A673 (cell line): ENCODE results near the gene FES. TPM values are rescaled to one million over a fixed set of nuclear protein-coding genes. Genes with fewer than 3 reads are reported as not detected.
"Not testable (repeated sequence)": the region's sequence is repeated elsewhere in the genome, so short reads cannot be mapped to it uniquely, and the experiment has no call there.

Source experiments
- BruUV-seq: library from RNA; stranded (reverse); fragments of 400-500 nt; replicated peaks from 2 replicates; lab custom pipeline; 2021; lab: Mats Ljungman, UMichigan
- CTCF ChIA-PET: fragments of 300-600 bp; sonication (Branson Sonifier 250); formaldehyde crosslinking; loops from one replicate; lab custom pipeline; 2022; ENCODE audit warnings: antibody characterized with exemption; lab: Charles Lee
- POLR2A ChIA-PET: fragments of 300-600 bp; sonication (Branson Sonifier 250); formaldehyde crosslinking; loops from one replicate; lab custom pipeline; 2022; ENCODE audit warnings: antibody characterized with exemption; ENCODE audit not compliant: low non-redundant PET; lab: Charles Lee
- DNase-seq: peaks from one replicate; pipeline ENCODE4 v3.0.0-alpha.2; 2015; ENCODE audit warnings: low spot score
- H3K27ac ChIP-seq: fragments of 200-600 bp; sonication (generic); 2 replicates; pipeline ENCODE4 v1.5.1; 2016; ENCODE audit warnings: mixed run types, low read depth, mild to moderate bottlenecking, mixed read lengths, antibody characterized with exemption, low read length; ENCODE audit not compliant: poor library complexity, severe bottlenecking
- H3K27me3 ChIP-seq: fragments of 200-600 bp; sonication (generic); replicated peaks from 2 replicates; pipeline ENCODE4 v1.6.1; 2017; ENCODE audit warnings: mixed run types, low read depth, mild to moderate bottlenecking, mixed read lengths, antibody characterized with exemption, low read length; ENCODE audit not compliant: insufficient read depth, poor library complexity
- H3K36me3 ChIP-seq: fragments of 200-600 bp; sonication (generic); 2 replicates; pipeline ENCODE4 v1.6.1; 2016; ENCODE audit warnings: mixed run types, mild to moderate bottlenecking, mixed read lengths, antibody characterized with exemption, low read length; ENCODE audit not compliant: insufficient read depth, poor library complexity, severe bottlenecking
- H3K4me1 ChIP-seq: fragments of 200-600 bp; sonication (generic); 2 replicates; pipeline ENCODE4 v1.6.1; 2017; ENCODE audit warnings: mixed run types, mild to moderate bottlenecking, mixed read lengths, antibody characterized with exemption, low read length; ENCODE audit not compliant: insufficient read depth, poor library complexity, severe bottlenecking
- H3K4me3 ChIP-seq: fragments of 200-600 bp; sonication (generic); 2 replicates; pipeline ENCODE4 v1.5.1; 2016; ENCODE audit warnings: low read depth, mixed run types, mild to moderate bottlenecking, mixed read lengths, low read length; ENCODE audit not compliant: poor library complexity, severe bottlenecking
- H3K9me3 ChIP-seq: fragments of 200-600 bp; sonication (generic); 2 replicates; pipeline ENCODE4 v1.6.1; 2016; ENCODE audit warnings: mixed run types, low read depth, mild to moderate bottlenecking, mixed read lengths, antibody characterized with exemption, low read length; ENCODE audit not compliant: poor library complexity, severe bottlenecking
- EZH2 ChIP-seq: fragments of 200-600 bp; sonication (generic); IDR thresholded peaks from 2 replicates; pipeline ENCODE4 v1.6.1; 2017; ENCODE audit warnings: borderline replicate concordance, low read depth, mild to moderate bottlenecking, mixed read lengths, antibody characterized with exemption, low read length; ENCODE audit not compliant: poor library complexity, severe bottlenecking
- intact Hi-C: fragments of 100-400 bp; cut with micrococcal nuclease; formaldehyde crosslinking; loops from one replicate; pipeline ENCODE4 v1.10.0; 2022; ENCODE audit not compliant: unreplicated experiment
- total RNA-seq: library from RNA; stranded (reverse); gene quantifications from 2 replicates; pipeline ENCODE4 v1.2.3, GENCODE V29; 2021
- TF ChIP-seq, protein P1 (sequence below): fragments of 300-800, 200-600 bp; sonication (generic); conservative IDR thresholded peaks from 2 replicates; pipeline ENCODE4 v1.5.1; 2017; ENCODE audit warnings: low read depth, mild to moderate bottlenecking, antibody characterized with exemption, low read length, moderate library complexity, mixed read lengths

Gene FES
- total RNA-seq, 1 experiment from 2014 or later: 3.8 TPM

DNA sequence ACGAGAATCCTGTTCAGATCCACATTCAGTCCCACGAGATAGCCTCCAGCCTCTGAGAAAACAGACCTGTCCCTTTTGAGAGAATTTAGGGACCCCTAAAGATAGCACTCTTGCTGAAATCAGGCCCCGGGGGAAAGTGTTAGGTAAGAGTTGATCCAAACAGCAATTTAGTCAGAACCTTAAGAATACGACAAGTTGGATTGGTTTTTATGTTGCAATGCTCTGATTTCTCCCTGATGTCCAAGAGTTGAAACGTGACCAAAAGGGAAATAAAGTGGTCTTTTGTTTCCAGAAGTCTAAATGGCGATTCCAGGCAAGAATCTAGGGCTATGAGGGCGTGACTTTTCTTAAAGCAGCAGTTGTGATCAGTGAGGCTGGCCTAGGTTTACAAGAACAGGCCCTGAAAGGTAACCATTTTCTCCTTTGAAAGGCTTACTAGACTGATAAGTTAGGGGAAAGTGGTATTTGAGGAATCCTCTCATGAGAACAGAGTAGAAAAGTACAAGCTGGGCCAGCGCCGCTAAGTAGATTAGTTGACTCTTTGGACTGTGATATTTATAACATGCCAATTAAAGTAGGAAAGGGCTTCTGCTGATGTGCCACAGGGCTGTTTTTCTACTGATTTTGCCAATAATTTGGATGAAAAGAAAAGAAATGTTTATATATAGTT lies 23.7 kb downstream of the FES start:
- H3K4me1 ChIP-seq: peaks cover 5% of the 10 kb centered on the region
- BruUV-seq: no TSS peak
- ChIA-PET POLR2A (no interaction called here), CTCF (no interaction called here)
- H3K9me3 ChIP-seq: no peaks in the 10 kb centered on the region
- H3K27me3 ChIP-seq: no peaks in the 10 kb centered on the region
- intact Hi-C loops: loop anchor here (10.0 kb wide), 1 partner anchor 367 kb away; no protein-coding TSS in a partner anchor
- no peak for DNase-seq
- no peak for TF ChIP-seq EZH2
- TF ChIP-seq, protein P1, sequence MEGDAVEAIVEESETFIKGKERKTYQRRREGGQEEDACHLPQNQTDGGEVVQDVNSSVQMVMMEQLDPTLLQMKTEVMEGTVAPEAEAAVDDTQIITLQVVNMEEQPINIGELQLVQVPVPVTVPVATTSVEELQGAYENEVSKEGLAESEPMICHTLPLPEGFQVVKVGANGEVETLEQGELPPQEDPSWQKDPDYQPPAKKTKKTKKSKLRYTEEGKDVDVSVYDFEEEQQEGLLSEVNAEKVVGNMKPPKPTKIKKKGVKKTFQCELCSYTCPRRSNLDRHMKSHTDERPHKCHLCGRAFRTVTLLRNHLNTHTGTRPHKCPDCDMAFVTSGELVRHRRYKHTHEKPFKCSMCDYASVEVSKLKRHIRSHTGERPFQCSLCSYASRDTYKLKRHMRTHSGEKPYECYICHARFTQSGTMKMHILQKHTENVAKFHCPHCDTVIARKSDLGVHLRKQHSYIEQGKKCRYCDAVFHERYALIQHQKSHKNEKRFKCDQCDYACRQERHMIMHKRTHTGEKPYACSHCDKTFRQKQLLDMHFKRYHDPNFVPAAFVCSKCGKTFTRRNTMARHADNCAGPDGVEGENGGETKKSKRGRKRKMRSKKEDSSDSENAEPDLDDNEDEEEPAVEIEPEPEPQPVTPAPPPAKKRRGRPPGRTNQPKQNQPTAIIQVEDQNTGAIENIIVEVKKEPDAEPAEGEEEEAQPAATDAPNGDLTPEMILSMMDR: no peak
- H3K4me3 ChIP-seq: no peak overlapping the region
- H3K36me3 ChIP-seq: peaks cover 72% of the 10 kb centered on the region
- no peak overlapping the region for H3K27ac ChIP-seq

DNA sequence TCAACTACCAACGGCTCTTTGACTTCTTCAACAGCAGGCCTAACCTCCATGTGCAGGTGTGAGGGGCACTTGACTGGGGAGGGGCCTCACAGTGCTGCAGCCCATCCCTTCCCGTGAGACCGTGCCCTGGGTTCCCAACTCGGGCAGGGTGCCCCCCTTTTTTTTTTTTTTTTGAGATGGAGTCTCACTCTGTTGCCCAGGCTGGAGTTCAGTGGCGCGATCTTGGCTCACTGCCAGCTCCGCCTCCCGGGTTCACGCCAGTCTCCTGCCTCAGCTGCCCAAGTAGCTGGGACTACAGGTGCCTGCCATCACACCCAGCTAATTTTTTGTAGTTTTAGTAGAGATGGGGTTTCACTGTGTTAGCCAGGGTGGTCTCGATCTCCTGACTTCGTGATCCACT lies 25.1 kb downstream of the FES start:
- CTCF ChIA-PET, POLR2A ChIA-PET, H3K4me3 ChIP-seq, H3K27ac ChIP-seq, H3K27me3 ChIP-seq, H3K9me3 ChIP-seq, H3K4me1 ChIP-seq, DNase-seq, BruUV-seq: not testable (repeated sequence)
- intact Hi-C loops: loop anchor here (10.0 kb wide), 1 partner anchor 365 kb away; no protein-coding TSS in a partner anchor
- peaks cover 85% of the 10 kb centered on the region for H3K36me3 ChIP-seq

DNA sequence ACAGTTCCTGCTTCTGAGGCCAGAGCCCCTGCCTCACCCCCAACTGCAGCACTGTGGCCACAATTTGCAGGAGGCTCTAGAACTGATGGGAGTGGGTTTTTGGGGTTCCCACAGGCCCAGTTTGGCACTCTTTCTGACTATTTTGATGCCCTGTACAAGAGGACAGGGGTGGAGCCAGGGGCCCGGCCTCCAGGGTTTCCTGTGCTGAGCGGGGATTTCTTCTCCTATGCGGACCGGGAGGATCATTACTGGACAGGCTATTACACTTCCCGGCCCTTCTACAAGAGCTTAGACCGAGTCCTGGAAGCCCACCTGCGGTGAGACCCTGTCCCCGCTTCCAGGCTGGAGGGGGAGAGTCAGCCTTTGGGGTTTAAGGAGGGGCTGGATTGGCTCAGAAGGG lies 25.7 kb downstream of the FES start:
- DNase-seq: no peak
- BruUV-seq: no TSS peak
- Histone ChIP-seq H3K27ac (no peak overlapping the region), H3K4me3 (no peak overlapping the region), H3K36me3 (peaks cover 86% of the 10 kb centered on the region), H3K4me1 (no peaks in the 10 kb centered on the region), H3K9me3 (no peaks in the 10 kb centered on the region), H3K27me3 (no peaks in the 10 kb centered on the region)
- TF ChIP-seq EZH2: no peak
- TF ChIP-seq, protein P1: no peak
- ChIA-PET CTCF (no interaction called here), POLR2A (no interaction called here)
- intact Hi-C loops: loop anchor here (10.0 kb wide), 1 partner anchor 365 kb away; no protein-coding TSS in a partner anchor
